Neural cell (in vitro differentiated cells): ENCODE measurements around the gene RALGDS. TPM values are rescaled to one million over a fixed set of nuclear protein-coding genes. Genes with fewer than 3 reads are reported as not detected.

Source experiments
- H2AFZ ChIP-seq: fragments of 200-600, 300-800 bp; sonication (generic), shearing (Covaris generic); 2 replicates; pipeline ENCODE4 v1.6.0; 2014; ENCODE audit warnings: low read depth, mild to moderate bottlenecking, antibody characterized with exemption, low read length, moderate library complexity
- H3F3A ChIP-seq: fragments of 200-600 bp; shearing (Covaris generic); 2 replicates; pipeline ENCODE4 v1.6.1; 2016; ENCODE audit warnings: mild to moderate bottlenecking, moderate library complexity, mixed read lengths, antibody characterized with exemption, low read length; ENCODE audit not compliant: insufficient read depth, poor library complexity, severe bottlenecking
- H3K27ac ChIP-seq: fragments of 200-600, 300-800 bp; sonication (generic), shearing (Covaris generic); 2 replicates; pipeline ENCODE4 v1.5.1; 2014; ENCODE audit warnings: mild to moderate bottlenecking, low read length, moderate library complexity
- H3K27me3 ChIP-seq: fragments of 300-800, 200-600 bp; sonication (generic), shearing (Covaris generic); 2 replicates; pipeline ENCODE4 v1.6.0; 2014; ENCODE audit warnings: mild to moderate bottlenecking, low read depth, low read length, moderate library complexity; ENCODE audit not compliant: insufficient read depth
- H3K36me3 ChIP-seq: fragments of 300-800, 200-600 bp; sonication (generic), shearing (Covaris generic); 2 replicates; pipeline ENCODE4 v1.5.1; 2014; ENCODE audit warnings: mild to moderate bottlenecking, antibody characterized with exemption, low read length, moderate library complexity; ENCODE audit not compliant: insufficient read depth
- H3K4me2 ChIP-seq: fragments of 300-800, 200-600 bp; sonication (generic), shearing (Covaris generic); 2 replicates; pipeline ENCODE4 v1.6.0; 2014; ENCODE audit warnings: mild to moderate bottlenecking, low read length
- H3K4me3 ChIP-seq: fragments of 300-800, 200-600 bp; sonication (generic), shearing (Covaris generic); 2 replicates; pipeline ENCODE4 v1.5.1; 2014; ENCODE audit warnings: mild to moderate bottlenecking, low read length, moderate library complexity
- H3K79me2 ChIP-seq: fragments of 200-600 bp; shearing (Covaris generic); replicated peaks from 2 replicates; pipeline ENCODE4 v1.6.0; 2014; ENCODE audit warnings: mild to moderate bottlenecking, low read length, moderate library complexity; ENCODE audit not compliant: insufficient read depth
- H3K9ac ChIP-seq: fragments of 300-800, 200-600 bp; sonication (generic), shearing (Covaris generic); 2 replicates; pipeline ENCODE4 v1.6.1; 2016; ENCODE audit warnings: mild to moderate bottlenecking, low read length, mixed read lengths
- H3K9me2 ChIP-seq: fragments of 200-600 bp; shearing (Covaris generic); 2 replicates; pipeline ENCODE4 v1.6.1; 2016; ENCODE audit warnings: mild to moderate bottlenecking, low read length, mixed read lengths; ENCODE audit not compliant: insufficient read depth
- H3K9me3 ChIP-seq: fragments of 200-600, 300-800 bp; sonication (generic), shearing (Covaris generic); 2 replicates; pipeline ENCODE4 v1.6.1; 2016; ENCODE audit warnings: mild to moderate bottlenecking, mixed run types, low read length, moderate library complexity, mixed read lengths
- H4K20me1 ChIP-seq: fragments of 200-600 bp; shearing (Covaris generic); 2 replicates; pipeline ENCODE4 v1.6.1; 2016; ENCODE audit warnings: mild to moderate bottlenecking, mixed run types; ENCODE audit not compliant: insufficient read depth
- CTCF ChIP-seq: fragments of 450-650 bp; IDR thresholded peaks from 2 replicates; pipeline ENCODE4 v1.5.1; 2014; ENCODE audit warnings: antibody characterized with exemption, mild to moderate bottlenecking, moderate library complexity; ENCODE audit not compliant: poor library complexity, severe bottlenecking
- EP300 ChIP-seq: fragments of 450-650 bp; conservative IDR thresholded peaks from 2 replicates; pipeline ENCODE4 v1.6.1; 2014; ENCODE audit warnings: antibody characterized with exemption, mild to moderate bottlenecking, moderate library complexity; ENCODE audit not compliant: poor library complexity, severe bottlenecking
- EZH2 ChIP-seq: fragments of 200-600, 300-800 bp; shearing (Covaris generic), sonication (generic); IDR thresholded peaks from 2 replicates; pipeline ENCODE4 v1.6.1; 2014; ENCODE audit warnings: antibody characterized with exemption, low read length, borderline replicate concordance, mild to moderate bottlenecking; ENCODE audit not compliant: insufficient read depth, poor library complexity, severe bottlenecking
- MXI1 ChIP-seq: fragments of 450-650 bp; conservative IDR thresholded peaks from 2 replicates; pipeline ENCODE4 v1.6.1; 2014; ENCODE audit warnings: antibody characterized with exemption, mild to moderate bottlenecking; ENCODE audit not compliant: poor library complexity, severe bottlenecking
- POLR2AphosphoS5 ChIP-seq: IDR thresholded peaks from 2 replicates; pipeline ENCODE4 v1.6.1; 2012
- RAD21 ChIP-seq: fragments of 450-650 bp; conservative IDR thresholded peaks from 2 replicates; pipeline ENCODE4 v1.6.1; 2014; ENCODE audit warnings: antibody characterized with exemption, mild to moderate bottlenecking, moderate library complexity
- REST ChIP-seq: IDR thresholded peaks from 2 replicates; pipeline ENCODE4 v1.6.1; 2012; ENCODE audit warnings: borderline replicate concordance
- SMC3 ChIP-seq: fragments of 450-650 bp; conservative IDR thresholded peaks from 2 replicates; pipeline ENCODE4 v1.6.1; 2014; ENCODE audit warnings: antibody characterized with exemption, mild to moderate bottlenecking, moderate library complexity; ENCODE audit not compliant: poor library complexity
- TAF1 ChIP-seq: IDR thresholded peaks from 2 replicates; pipeline ENCODE4 v1.6.1; 2012; ENCODE audit warnings: low read depth
- polyA plus RNA-seq: library from polyadenylated mRNA; depleted of rRNA; stranded (reverse); fragments of >200 nt; gene quantifications from 2 replicates; pipeline ENCODE4 v1.2.3, GENCODE V29; 2014

RALGDS gene
- polyA plus RNA-seq, 1 donor from 2014 or later, result 174 TPM

GRCh38 chr9:133131506-133131905, 10.5 kb upstream of the RALGDS start:
- TF ChIP-seq EZH2, result no peak
- no peak for TF ChIP-seq REST
- TF ChIP-seq TAF1, result no peak
- no peak for TF ChIP-seq SMC3
- no peak for TF ChIP-seq CTCF
- Histone ChIP-seq H3K4me3 (no peak overlapping the region), H3K79me2 (peaks cover 30% of the 10 kb centered on the region), H3K9me2 (no peaks in the 10 kb centered on the region), H2AFZ (no peak overlapping the region), H3K4me2 (no peak overlapping the region), H3K27me3 (no peaks in the 10 kb centered on the region), H3K27ac (no peak overlapping the region), H3K36me3 (no peaks in the 10 kb centered on the region), H3K9ac (no peak overlapping the region), H3K9me3 (no peaks in the 10 kb centered on the region), H4K20me1 (peaks cover 15% of the 10 kb centered on the region), H3F3A (no peaks in the 10 kb centered on the region)

DNA sequence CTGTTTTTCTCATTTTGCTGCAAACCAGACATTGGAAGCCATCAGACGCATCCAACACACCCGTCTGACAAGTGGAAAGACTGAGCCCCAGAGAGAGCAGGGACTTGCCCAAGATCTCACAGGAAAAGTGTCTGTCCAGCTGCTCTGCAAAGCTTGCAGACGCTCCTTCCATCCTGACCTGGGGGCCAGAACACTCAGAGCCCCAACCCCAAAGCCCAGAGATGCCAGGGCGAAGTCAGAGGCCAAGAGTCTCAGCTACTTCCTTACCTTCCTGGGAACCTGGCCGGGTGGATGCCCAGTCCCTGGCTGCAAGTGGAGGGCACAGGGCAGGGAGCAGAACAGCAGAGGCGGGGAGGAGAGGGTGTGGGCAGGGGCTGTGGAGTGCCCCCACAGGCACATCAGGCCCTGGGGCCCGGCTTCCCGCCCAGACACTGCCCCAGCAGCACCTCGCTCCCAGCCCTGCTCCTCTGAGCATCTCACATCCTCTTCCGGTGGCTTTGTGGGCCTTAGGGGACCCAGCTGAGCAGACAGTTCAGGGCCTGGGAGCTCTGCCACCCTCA, 9.7 kb upstream of the RALGDS start:
- H3K36me3 ChIP-seq, result no peaks in the 10 kb centered on the region
- no peak overlapping the region for H2AFZ ChIP-seq
- no peak overlapping the region for H3K9ac ChIP-seq
- H3K4me3 ChIP-seq, result no peak overlapping the region
- H3K9me2 ChIP-seq, result no peaks in the 10 kb centered on the region
- peaks cover 12% of the 10 kb centered on the region for H4K20me1 ChIP-seq
- peaks cover 30% of the 10 kb centered on the region for H3K79me2 ChIP-seq
- no peak overlapping the region for H3K27ac ChIP-seq
- no peaks in the 10 kb centered on the region for H3K9me3 ChIP-seq
- no peaks in the 10 kb centered on the region for H3F3A ChIP-seq
- no peaks in the 10 kb centered on the region for H3K27me3 ChIP-seq
- H3K4me2 ChIP-seq, result no peak overlapping the region
- no peak for TF ChIP-seq RAD21
- TF ChIP-seq TAF1, result no peak
- no peak for TF ChIP-seq EP300
- no peak for TF ChIP-seq REST
- no peak for TF ChIP-seq CTCF
- TF ChIP-seq SMC3, result no peak
- TF ChIP-seq MXI1, result no peak
- TF ChIP-seq EZH2, result no peak
- no peak for TF ChIP-seq POLR2AphosphoS5
